22Rv1 (cell line): ENCODE data around the gene NBPF14.
"Not testable (repeated sequence)": the region's sequence is repeated elsewhere in the genome, so short reads cannot be mapped to it uniquely, and the experiment has no call there.

Experiments
- H3K27ac ChIP-seq: fragments of 450-650 bp; 2 replicates; pipeline ENCODE4 v1.5.1; 2017
- TF ChIP-seq, protein P1 (sequence below): fragments of 450-650 bp; IDR thresholded peaks from 2 replicates; pipeline ENCODE4 v1.5.1; 2017; ENCODE audit warnings: mild to moderate bottlenecking

The NBPF14 gene, protein sequence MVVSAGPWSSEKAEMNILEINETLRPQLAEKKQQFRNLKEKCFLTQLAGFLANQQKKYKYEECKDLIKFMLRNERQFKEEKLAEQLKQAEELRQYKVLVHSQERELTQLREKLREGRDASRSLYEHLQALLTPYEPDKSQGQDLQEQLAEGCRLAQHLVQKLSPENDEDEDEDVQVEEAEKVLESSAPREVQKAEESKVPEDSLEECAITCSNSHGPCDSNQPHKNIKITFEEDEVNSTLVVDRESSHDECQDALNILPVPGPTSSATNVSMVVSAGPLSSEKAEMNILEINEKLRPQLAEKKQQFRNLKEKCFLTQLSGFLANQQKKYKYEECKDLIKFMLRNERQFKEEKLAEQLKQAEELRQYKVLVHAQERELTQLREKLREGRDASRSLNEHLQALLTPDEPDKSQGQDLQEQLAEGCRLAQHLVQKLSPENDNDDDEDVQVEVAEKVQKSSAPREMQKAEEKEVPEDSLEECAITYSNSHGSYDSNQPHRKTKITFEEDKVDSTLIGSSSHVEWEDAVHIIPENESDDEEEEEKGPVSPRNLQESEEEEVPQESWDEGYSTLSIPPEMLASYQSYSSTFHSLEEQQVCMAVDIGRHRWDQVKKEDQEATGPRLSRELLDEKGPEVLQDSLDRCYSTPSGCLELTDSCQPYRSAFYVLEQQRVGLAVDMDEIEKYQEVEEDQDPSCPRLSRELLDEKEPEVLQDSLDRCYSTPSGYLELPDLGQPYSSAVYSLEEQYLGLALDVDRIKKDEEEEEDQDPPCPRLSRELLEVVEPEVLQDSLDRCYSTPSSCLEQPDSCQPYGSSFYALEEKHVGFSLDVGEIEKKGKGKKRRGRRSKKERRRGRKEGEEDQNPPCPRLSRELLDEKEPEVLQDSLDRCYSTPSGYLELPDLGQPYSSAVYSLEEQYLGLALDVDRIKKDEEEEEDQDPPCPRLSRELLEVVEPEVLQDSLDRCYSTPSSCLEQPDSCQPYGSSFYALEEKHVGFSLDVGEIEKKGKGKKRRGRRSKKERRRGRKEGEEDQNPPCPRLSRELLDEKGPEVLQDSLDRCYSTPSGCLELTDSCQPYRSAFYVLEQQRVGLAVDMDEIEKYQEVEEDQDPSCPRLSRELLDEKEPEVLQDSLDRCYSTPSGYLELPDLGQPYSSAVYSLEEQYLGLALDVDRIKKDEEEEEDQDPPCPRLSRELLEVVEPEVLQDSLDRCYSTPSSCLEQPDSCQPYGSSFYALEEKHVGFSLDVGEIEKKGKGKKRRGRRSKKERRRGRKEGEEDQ (N-terminal part only)

DNA sequence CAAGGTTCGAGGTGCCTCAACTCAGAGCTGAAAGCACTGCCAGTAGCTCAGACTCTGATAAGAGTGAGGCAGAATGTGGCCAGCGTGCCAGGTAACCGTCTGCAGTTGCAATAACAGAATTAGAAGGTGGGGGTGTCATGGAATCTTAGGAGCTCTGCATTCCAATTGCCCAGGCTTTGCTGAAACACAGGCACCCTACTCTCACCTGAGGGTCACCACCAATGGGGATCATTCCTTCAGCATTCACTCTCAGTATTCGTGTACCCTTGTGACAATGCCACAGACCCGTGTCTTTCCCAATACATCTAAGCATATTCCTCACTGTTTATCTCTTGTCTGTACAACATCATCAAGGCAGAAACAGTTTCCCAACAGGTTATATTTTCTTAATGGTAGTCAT, at the start of gene NBPF14:
NBPF14 (minus strand) TSS at position 101 of the 400 bp plus-strand sequence. CDS start 294 bp downstream, outside the sequence.
- H3K27ac ChIP-seq: not testable (repeated sequence)

DNA sequence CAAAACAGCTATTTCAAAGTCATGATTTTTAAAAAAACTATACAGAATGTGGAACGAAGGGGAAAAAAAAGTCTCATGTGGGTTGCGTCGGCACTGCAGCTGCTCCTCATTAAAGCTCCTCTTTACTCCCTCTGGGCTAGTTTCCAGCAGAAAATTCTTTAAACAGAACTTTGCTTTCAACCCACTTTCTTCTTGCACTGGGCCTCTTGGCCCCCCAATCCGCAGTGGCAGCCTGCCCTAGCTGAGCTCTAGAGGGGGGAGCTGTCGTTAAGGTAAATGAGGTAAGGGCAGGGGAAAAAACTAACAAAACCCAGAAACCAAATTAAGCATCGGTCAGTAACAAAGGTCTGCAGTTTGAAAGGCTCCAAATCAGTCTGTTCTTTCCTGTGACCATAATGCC, 29.6 kb upstream of the NBPF14 start:
- not testable (repeated sequence) for H3K27ac ChIP-seq

DNA sequence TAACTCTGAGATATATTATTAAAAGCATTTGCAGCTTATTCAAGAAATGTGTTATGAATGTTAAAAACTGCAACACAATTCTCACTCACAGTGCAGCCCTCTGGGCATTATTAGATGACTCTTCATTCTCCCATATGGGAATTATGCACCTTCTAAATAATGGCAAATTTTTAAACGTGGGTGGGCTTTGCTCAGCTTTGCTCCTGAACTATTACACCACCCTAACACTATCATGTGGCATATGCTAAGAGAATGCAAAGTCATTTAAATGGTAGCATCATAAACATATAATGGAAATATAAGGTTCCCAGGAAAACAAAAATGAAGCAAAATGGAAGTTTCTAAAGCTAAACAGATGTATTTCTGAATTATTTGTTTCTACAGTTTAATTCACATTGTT, 22.4 kb upstream of the NBPF14 start:
- H3K27ac ChIP-seq: not testable (repeated sequence)

DNA sequence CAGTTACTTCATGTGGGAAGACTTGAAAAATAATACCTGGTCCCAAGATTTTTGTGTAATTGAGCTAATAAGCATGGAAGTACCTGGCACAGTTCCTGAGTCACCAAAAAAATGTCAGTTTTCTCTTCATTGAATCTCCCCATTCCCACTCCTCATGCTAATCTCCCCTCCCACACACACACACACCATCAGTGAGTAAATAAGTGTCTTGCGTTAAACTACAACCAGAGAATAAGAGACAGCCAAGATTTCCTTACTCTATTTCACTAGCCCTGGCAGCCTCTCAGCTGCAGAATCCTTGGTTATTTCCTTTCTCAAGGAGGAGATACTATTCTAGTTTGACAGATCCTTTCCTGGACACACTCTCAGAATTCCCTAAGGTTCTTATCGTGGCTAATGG, 9.5 kb upstream of the NBPF14 start:
- H3K27ac ChIP-seq: not testable (repeated sequence)

DNA sequence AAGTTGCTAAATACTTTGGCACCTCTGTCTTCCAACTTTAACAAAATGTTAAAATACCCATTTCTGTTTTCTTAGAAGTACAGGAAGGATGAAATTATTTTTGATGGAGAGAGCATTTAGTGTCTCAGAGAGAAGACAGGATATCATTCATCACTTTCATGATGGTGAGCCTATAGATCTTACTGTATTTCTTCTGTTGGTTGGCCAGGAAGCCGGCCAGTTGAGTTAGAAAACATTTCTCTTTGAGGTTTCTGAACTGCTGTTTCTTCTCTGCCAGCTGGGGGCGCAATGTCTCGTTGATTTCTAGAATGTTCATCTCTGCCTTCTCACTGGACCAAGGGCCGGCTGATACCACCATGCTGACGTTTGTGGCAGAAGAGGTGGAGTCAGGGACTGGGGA, 451 bp downstream of the NBPF14 start:
- TF ChIP-seq, protein P1, sequence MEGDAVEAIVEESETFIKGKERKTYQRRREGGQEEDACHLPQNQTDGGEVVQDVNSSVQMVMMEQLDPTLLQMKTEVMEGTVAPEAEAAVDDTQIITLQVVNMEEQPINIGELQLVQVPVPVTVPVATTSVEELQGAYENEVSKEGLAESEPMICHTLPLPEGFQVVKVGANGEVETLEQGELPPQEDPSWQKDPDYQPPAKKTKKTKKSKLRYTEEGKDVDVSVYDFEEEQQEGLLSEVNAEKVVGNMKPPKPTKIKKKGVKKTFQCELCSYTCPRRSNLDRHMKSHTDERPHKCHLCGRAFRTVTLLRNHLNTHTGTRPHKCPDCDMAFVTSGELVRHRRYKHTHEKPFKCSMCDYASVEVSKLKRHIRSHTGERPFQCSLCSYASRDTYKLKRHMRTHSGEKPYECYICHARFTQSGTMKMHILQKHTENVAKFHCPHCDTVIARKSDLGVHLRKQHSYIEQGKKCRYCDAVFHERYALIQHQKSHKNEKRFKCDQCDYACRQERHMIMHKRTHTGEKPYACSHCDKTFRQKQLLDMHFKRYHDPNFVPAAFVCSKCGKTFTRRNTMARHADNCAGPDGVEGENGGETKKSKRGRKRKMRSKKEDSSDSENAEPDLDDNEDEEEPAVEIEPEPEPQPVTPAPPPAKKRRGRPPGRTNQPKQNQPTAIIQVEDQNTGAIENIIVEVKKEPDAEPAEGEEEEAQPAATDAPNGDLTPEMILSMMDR: peak; percentile 14; the same call in 1 of the 2 replicates
- not testable (repeated sequence) for H3K27ac ChIP-seq

DNA sequence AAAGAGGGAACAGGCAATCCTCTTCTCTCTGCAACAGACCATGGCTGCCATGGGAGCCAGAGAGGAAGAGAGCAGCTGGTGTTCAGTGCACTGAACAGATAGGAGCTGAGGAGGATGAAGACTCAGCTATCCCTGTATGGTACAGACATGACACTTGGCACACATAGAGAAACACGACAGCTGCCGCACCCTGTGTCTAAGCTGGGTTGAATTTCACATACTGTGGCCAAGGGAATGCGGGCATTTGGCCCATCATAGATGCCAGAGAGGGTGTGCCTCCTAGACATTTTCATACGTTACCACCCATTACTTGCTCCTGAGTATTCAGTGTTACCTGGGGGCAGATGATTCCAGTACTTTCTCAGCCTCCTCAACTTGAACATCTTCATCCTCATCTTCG, 4.7 kb downstream of the NBPF14 start:
- not testable (repeated sequence) for H3K27ac ChIP-seq

DNA sequence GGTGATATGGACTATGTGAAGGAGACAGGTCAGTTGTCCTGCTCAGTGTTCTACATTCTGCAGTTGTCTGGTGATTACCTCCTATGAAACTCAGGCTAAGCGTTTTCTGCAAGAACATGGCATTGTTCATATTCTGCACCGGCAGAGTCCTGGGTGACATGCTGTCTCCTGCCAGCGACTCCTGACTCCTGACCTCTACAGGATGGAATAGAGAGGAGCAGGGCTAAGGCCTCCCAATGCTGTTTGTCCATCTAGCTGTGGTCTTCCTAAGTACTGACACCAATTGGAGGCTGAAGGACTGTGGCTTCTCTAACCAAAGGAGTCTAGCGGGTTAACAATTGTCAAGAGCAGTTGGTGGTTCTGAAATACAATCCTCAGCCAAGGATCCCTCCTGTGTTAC, 63.7 kb downstream of the NBPF14 start:
- H3K27ac ChIP-seq: not testable (repeated sequence)

DNA sequence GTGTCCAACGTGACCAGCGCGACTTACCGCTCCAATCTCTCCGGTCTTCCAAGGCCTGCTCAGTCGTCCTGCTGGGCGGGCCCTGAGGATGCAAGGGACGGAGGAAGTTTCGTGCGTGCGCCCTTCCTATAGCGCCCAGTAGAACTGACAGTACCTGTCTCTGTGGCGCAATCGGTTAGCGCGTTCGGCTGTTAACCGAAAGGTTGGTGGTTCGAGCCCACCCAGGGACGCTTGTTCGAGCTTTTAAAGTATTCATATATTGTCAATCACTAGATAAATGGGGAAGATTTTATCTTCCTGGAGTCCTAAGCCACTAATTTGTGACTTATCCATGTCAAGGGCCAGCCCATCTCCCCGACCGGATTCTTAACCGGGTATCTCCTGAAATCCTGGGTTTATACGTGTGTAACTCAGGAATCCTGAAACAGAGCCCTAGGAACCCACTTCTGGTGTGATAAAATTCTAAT, 66.7 kb downstream of the NBPF14 start:
- H3K27ac ChIP-seq: peak overlapping the region; percentile 80

DNA sequence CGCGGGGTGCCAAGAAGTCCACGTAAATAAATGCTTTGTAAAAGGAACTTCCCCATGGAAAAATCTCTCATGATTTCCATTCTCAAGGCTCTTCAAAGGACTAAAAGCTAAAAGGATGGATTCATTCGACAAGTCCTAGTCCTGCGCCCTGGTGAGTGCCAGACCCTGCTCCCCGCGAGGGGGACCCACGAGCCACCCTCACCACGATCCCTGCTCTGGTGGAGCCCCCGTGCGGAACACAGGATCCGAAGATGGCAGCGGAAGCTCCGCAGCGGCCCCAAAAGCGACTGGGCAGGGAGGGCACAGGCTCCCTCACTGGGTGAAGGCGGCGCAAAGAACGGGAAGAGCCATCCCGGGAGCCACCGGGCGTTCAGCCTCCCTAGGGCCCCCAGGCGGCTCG, 67.2 kb downstream of the NBPF14 start:
- H3K27ac ChIP-seq: peak overlapping the region; percentile 80

DNA sequence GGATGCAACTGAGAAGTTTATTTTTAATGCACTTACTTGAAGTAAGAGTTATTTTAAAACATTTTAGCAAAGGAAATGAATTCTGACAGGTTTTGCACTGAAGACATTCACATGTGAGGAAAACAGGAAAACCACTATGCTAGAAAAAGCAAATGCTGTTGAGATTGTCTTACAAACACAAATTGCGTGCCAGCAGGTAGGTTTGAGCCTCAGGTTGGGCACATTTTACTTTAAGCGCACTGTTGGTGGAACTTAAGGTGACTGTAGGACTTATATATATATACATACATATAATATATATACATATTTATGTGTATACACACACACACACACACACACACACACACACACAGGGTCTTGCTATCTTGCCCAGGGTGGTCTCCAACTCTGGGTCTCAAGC, 69.2 kb downstream of the NBPF14 start:
- not testable (repeated sequence) for H3K27ac ChIP-seq

DNA sequence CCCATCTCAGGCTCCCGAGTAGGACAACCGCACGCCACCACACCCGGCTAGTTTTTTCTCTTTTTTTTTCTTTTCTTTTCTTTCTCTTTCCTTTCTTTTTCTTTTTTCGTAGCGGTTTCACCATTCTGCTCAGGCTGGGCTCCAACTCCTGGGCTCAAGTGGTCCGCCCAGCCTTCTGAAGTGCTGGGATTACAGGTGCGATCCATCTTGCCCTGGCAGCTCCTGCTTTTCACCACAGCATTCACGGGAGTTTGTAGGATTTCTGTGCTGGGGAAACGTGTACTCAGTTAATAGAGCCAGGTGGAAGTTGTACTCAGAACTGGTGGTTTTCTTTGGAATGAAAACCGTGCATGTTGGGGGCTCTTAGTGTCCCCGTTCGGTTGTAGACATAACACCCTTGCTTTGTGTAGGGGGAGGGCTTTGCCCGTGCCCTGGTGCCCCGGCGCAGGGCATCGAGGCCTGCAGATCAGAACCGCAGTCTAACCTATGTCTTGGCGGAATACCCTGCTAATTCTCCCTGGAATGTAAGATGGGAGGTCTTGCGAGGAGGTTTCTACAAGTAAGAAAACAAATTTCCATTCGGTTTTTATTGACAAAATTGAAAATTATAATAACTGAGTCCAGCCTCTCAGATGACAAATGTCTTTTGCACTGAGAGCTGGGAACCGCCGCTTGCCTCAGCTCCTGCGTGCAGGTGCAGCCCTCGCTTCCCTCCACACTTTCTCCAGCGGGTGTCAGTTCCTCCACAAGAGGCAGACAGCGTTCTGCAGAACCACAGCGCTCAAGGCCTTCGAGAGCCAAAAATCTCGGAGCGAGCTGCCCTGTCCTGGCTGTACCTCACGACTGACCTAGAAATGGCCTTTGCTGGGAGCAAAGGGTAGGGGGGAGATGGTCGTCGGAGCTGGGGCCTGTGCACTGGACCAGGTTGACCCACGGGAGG, 72.3 kb downstream of the NBPF14 start:
- H3K27ac ChIP-seq: peak overlapping the region; percentile 88

DNA sequence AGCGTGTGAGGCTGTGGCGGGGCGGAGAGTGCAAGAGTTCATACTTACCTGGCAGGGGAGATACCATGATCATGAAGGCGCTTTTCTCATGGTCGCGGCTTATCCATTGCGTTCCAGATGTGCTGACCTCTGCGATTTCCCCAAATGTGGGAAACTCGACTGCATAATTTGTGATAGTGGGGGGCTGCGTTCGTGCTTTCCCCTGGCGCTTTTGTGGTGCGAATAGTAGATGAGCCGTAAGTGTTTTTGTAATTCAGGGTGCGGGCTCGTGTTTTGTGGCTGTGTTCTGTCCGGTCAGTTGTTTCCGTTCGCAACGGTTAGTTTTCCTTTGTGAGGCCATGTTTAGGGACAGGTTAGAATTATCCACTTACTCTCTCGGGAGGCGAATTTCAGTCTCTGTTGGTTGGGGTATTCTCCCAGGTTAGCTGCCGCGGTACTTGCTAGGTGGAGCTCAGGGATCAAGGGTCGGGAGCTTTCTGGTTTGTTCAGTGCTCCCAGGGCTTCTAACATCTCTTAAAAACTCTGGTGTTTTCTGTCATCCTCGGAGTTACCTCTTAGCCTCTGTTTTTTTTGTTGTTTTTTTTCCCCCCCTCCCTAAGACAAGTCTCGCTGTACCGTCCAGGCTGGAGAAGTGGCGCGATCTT, 73.1 kb downstream of the NBPF14 start:
- peak overlapping the region; percentile 88 for H3K27ac ChIP-seq

DNA sequence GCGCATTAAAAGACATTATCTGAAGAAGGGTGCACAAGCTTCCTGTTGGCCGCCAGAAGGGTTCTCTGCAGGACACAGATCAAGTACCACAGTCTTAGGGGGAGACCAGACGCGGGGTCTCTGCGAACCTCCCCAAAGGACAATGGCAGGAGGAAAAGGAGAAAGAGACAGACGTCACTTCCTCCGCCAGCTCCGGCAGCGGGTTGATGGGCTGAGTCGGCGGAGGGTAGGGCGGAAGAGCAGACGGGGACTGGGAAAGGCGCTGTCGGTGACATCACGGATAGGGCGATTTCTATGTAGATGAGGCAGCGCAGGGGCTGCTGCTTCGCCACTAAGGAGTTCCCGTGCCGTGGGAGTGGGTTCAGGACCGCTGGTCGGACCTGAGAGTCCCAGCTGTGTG, 73.7 kb downstream of the NBPF14 start:
- peak overlapping the region; percentile 88 for H3K27ac ChIP-seq

DNA sequence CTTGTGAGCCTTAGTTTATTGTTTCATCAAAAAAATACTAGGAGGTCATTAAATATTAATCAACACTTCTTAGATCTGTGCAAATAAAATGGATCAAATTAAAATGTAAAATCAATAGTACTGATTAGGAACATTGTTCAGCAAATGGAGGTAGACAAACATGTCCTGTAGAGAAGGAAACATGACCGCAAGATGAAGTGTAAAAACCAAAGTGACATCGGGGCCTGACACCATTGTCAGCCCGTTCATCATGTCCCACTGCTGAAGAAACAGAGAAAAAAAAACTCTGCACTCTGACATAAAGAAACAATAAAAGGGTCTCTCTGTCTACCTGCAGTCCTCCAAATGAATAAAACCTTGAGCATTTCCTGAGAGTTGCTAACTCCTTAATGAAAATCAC, 81.5 kb downstream of the NBPF14 start:
- not testable (repeated sequence) for H3K27ac ChIP-seq

DNA sequence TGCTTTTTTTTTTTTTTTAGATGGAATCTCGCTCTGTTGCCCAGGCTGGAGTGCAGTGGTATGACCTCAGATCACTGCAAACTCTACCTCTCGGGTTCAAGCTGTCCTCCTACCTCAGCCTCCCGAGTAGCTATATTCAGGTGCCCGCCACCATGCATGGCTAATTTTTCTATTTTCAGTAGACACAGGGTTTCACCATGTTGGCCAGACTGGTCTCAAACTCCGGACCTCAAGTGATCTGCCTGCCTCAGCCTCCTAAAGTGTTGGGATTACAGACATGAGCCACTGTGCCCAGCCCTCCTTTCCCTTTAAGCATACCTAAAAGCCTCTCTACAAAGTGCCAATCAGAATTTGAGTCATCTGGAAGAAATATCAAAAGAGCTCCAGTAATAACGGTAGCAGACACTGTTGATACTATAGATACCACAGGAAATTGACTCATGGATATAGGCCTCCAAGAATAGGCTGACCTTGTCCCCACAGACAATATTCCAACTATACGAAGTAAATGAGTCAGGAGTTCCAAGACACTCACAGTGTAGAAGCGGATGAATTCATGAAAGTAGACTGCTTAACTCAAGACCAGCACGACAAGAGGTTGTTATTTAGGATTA, 83.1 kb downstream of the NBPF14 start:
- H3K27ac ChIP-seq: not testable (repeated sequence)

DNA sequence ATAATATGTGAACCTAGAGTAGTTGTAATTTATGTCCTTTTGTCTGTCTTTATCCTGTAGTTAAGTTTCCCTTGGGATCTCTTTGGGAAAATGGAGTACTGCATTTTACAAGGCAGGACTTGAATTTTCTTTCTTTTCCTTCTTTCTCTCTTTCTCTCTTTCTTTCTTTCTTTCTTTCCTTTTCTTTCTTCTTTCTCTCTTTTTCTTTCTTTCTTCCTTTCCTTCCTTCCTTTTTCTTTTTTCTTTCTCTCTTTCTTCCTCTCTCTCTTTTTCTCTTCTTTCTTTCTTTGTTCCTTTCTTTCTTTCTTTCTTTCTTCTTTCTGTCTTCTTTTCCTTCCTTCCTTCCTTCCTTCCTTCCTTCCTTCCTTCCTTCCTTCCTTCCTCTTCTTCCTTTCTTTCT, 101.9 kb downstream of the NBPF14 start:
- H3K27ac ChIP-seq: not testable (repeated sequence)

DNA sequence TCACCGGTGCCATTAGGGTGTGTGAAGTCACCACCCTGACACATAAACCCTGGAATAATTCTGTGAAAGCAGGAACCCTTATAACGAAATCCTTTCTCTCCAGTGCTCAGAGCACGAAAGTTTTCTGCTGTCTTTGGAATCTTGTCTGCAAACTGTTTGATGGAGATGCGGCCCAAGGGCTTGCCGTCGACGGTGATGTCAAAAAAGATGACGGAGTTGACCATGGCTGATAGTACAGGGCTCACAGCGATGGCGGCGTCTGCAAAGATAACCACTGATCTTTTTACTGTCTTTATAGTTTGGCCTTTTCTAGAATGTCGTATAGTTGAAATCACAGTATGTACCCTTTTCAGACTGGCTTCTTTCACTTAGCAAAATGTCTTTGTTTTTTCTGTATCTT, 112.8 kb downstream of the NBPF14 start, which contains the start of gene PPIAL4G:
PPIAL4G (minus strand) TSS at position 274 of the 400 bp plus-strand sequence; CDS start at position 224, 50 bp downstream.
- not testable (repeated sequence) for H3K27ac ChIP-seq
